Smooth muscle cell (in vitro differentiated cells): Measurements from ENCODE around the gene LARP1. TPM values are rescaled to one million over a fixed set of nuclear protein-coding genes. Genes with fewer than 3 reads are reported as not detected.

Experiments
- DNase-seq: peaks from one replicate; lab custom pipeline; 2025; ENCODE audit not compliant: unreplicated experiment; lab: John Stamatoyannopoulos, UW
- H2AFZ ChIP-seq: fragments of 200-600 bp; sonication (generic); 2 replicates; pipeline ENCODE4 v1.6.0; 2016; ENCODE audit warnings: antibody characterized with exemption, low read depth, mild to moderate bottlenecking
- H3F3A ChIP-seq: fragments of 200-600 bp; sonication (generic); 2 replicates; pipeline ENCODE4 v1.6.0; 2017; ENCODE audit warnings: antibody characterized with exemption, low read depth
- H3K27ac ChIP-seq: fragments of 200-600 bp; sonication (generic); 2 replicates; pipeline ENCODE4 v1.5.1; 2016; ENCODE audit warnings: low read depth, mild to moderate bottlenecking
- H3K27me3 ChIP-seq: fragments of 200-600 bp; sonication (generic); 2 replicates; pipeline ENCODE4 v1.6.1; 2016; ENCODE audit warnings: low read depth, mild to moderate bottlenecking
- H3K36me3 ChIP-seq: fragments of 200-600 bp; sonication (generic); 2 replicates; pipeline ENCODE4 v1.5.1; 2016; ENCODE audit warnings: low read depth
- H3K4me1 ChIP-seq: fragments of 200-600 bp; sonication (generic); 2 replicates; pipeline ENCODE4 v1.5.1; 2016; ENCODE audit warnings: low read depth
- H3K4me2 ChIP-seq: fragments of 200-600 bp; sonication (generic); 2 replicates; pipeline ENCODE4 v1.6.0; 2016; ENCODE audit warnings: mild to moderate bottlenecking
- H3K4me3 ChIP-seq: fragments of 200-600 bp; sonication (generic); 2 replicates; pipeline ENCODE4 v1.5.1; 2016; ENCODE audit warnings: mild to moderate bottlenecking
- H3K79me2 ChIP-seq: fragments of 200-600 bp; sonication (generic); 2 replicates; pipeline ENCODE4 v1.6.0; 2016; ENCODE audit warnings: low read depth, mild to moderate bottlenecking
- H3K9ac ChIP-seq: fragments of 200-600 bp; sonication (generic); 2 replicates; pipeline ENCODE4 v1.6.0; 2016; ENCODE audit warnings: low read depth
- H3K9me3 ChIP-seq: fragments of 200-600 bp; sonication (generic); replicated peaks from 2 replicates; pipeline ENCODE4 v1.5.1; 2016; ENCODE audit warnings: low read depth
- H4K20me1 ChIP-seq: fragments of 200-600 bp; sonication (generic); 2 replicates; pipeline ENCODE4 v1.6.0; 2016; ENCODE audit warnings: low read depth
- WGBS: methylation state at CpG from one replicate; pipeline ENCODE4 v1.1.7; 2016; ENCODE audit warnings: low lambda C conversion rate; 5-methylcytosine and 5-hydroxymethylcytosine counted together
- polyA plus RNA-seq: library from polyadenylated mRNA; unstranded; fragments of >200 nt; fragmentation: Nextera tagmentation; extraction: Ambion mirVana; gene quantifications from 2 replicates; pipeline ENCODE4 v1.2.1, GENCODE V29; 2016
- total RNA-seq: library from RNA; depleted of rRNA; stranded (reverse); fragments of >200 nt; gene quantifications from 2 replicates; pipeline ENCODE4 v1.2.3, GENCODE V29; 2014
- TF ChIP-seq, protein P1 (sequence below): fragments of 200-600 bp; sonication (generic); IDR thresholded peaks from 2 replicates; pipeline ENCODE4 v1.5.1; 2017; ENCODE audit warnings: borderline replicate concordance, mild to moderate bottlenecking, antibody characterized with exemption; ENCODE audit not compliant: insufficient read depth, poor library complexity, severe bottlenecking

The LARP1 gene
- total and polyA plus RNA-seq, 2 experiments from 2014 or later = 31.3 to 44.9 TPM

- Histone ChIP-seq H3K4me1 (peaks cover 9% of the 10 kb centered on the region), H4K20me1 (no peaks in the 10 kb centered on the region), H3K27ac (no peak overlapping the region), H3K27me3 (no peaks in the 10 kb centered on the region), H3K36me3 (peaks cover under 1% of the 10 kb centered on the region), H3K4me2 (no peak overlapping the region), H2AFZ (no peak overlapping the region), H3F3A (no peaks in the 10 kb centered on the region), H3K4me3 (no peak overlapping the region), H3K9me3 (no peaks in the 10 kb centered on the region), H3K79me2 (no peaks in the 10 kb centered on the region), H3K9ac (no peak overlapping the region)
- WGBS = over 99% methylated on average over 5 of the region's 5 CpGs
- no peak for DNase-seq
- TF ChIP-seq, protein P1, sequence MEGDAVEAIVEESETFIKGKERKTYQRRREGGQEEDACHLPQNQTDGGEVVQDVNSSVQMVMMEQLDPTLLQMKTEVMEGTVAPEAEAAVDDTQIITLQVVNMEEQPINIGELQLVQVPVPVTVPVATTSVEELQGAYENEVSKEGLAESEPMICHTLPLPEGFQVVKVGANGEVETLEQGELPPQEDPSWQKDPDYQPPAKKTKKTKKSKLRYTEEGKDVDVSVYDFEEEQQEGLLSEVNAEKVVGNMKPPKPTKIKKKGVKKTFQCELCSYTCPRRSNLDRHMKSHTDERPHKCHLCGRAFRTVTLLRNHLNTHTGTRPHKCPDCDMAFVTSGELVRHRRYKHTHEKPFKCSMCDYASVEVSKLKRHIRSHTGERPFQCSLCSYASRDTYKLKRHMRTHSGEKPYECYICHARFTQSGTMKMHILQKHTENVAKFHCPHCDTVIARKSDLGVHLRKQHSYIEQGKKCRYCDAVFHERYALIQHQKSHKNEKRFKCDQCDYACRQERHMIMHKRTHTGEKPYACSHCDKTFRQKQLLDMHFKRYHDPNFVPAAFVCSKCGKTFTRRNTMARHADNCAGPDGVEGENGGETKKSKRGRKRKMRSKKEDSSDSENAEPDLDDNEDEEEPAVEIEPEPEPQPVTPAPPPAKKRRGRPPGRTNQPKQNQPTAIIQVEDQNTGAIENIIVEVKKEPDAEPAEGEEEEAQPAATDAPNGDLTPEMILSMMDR = no peak
These were observed 61.8 kb downstream of the LARP1 start for GRCh38 chr5:154816891-154817492.

DNA sequence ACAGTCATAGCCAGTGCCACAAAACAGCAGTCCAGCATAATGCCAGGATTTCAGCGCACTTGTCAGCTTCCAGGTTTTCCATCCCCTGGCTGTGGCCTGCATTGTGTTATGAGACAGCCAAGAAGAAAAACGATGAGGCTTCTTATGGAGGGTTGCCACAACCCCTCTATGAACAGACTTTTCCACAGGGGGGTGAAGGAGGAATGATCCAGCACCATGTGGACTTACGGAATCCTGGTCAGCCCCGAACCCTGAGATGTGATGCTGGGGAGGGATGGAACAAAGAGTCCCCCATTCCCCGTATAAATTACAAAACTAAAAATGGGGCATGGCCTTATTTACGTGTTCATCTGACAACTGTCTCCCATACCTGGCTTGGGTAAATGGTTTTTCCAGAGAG lies 62.6 kb downstream of the LARP1 start:
- WGBS = 98% methylated on average over 6 of the region's 6 CpGs
- no peaks in the 10 kb centered on the region for H4K20me1 ChIP-seq
- H3F3A ChIP-seq = no peaks in the 10 kb centered on the region
- no peaks in the 10 kb centered on the region for H3K36me3 ChIP-seq
- H2AFZ ChIP-seq = no peak overlapping the region
- no peaks in the 10 kb centered on the region for H3K79me2 ChIP-seq
- no peak overlapping the region for H3K4me3 ChIP-seq
- no peak overlapping the region for H3K9ac ChIP-seq
- H3K4me1 ChIP-seq = peaks cover 9% of the 10 kb centered on the region
- no peak for DNase-seq
- TF ChIP-seq, protein P1 = no peak
- no peak overlapping the region for H3K27ac ChIP-seq
- H3K4me2 ChIP-seq = no peak overlapping the region
- H3K9me3 ChIP-seq = no peaks in the 10 kb centered on the region
- H3K27me3 ChIP-seq = no peaks in the 10 kb centered on the region

GRCh38 chr5:154818471-154819116 lies 63.4 kb downstream of the LARP1 start:
- DNase-seq = no peak
- Histone ChIP-seq H3K4me3 (no peak overlapping the region), H4K20me1 (no peaks in the 10 kb centered on the region), H3K4me2 (no peak overlapping the region), H3K79me2 (no peaks in the 10 kb centered on the region), H3F3A (no peaks in the 10 kb centered on the region), H3K36me3 (no peaks in the 10 kb centered on the region), H3K9me3 (no peaks in the 10 kb centered on the region), H2AFZ (no peak overlapping the region), H3K27ac (no peak overlapping the region), H3K9ac (no peak overlapping the region), H3K4me1 (peaks cover 9% of the 10 kb centered on the region), H3K27me3 (no peaks in the 10 kb centered on the region)
- TF ChIP-seq, protein P1 = no peak
- 69% methylated on average over 2 of the region's 2 CpGs for WGBS

- TF ChIP-seq, protein P1 = no peak
- H3K4me3 ChIP-seq = no peak overlapping the region
These were observed 64.4 kb downstream of the LARP1 start for GRCh38 chr5:154819546-154819945.

More at GRCh38 chr5:154819546-154819945, 64.4 kb downstream of the LARP1 start:
- 94% methylated on average over 7 of the region's 7 CpGs for WGBS
- DNase-seq = no peak
- Histone ChIP-seq H3K9ac (no peak overlapping the region), H3K4me2 (no peak overlapping the region), H3K27me3 (no peaks in the 10 kb centered on the region), H3K36me3 (no peaks in the 10 kb centered on the region), H4K20me1 (no peaks in the 10 kb centered on the region), H3F3A (no peaks in the 10 kb centered on the region), H3K4me1 (peaks cover 9% of the 10 kb centered on the region), H2AFZ (no peak overlapping the region), H3K79me2 (no peaks in the 10 kb centered on the region), H3K9me3 (no peaks in the 10 kb centered on the region), H3K27ac (no peak overlapping the region)
